Heart left ventricle (tissue), 16 donors: Measurements from ENCODE around the gene RFESD. TPM values are rescaled to one million over a fixed set of nuclear protein-coding genes. Genes with fewer than 3 reads are reported as not detected.
"Not testable (repeated sequence)": the region's sequence is repeated elsewhere in the genome, so short reads cannot be mapped to it uniquely, and the experiment has no call there.

Experiments used
- ATAC-seq, 4 donors: fragments of 200-7000 bp; cut with Tn5 transposase; one replicate each; pipeline ENCODE4 v1.9.1; 2020 to 2022; ENCODE audit warnings: moderate library complexity in 4 of 4, mild to moderate bottlenecking in 3 of 4, moderate number of reproducible peaks in 1 of 4
- DNase-seq, 5 donors: peaks; one replicate each; pipeline ENCODE4 v3.0.0-alpha.2; 2020
- H3K27ac ChIP-seq, 12 donors: fragments of 200-600 bp; sonication (generic) in 4 of 12; one replicate each; pipeline versions ENCODE4 v1.5.0 to v1.8.0; 2016 to 2022; ENCODE audit warnings: mild to moderate bottlenecking in 2 of 12
- H3K27me3 ChIP-seq, 9 donors: fragments of 200-600 bp; sonication (generic) in 2 of 9; one replicate each; pipeline versions ENCODE4 v1.5.1 to v1.8.0; 2016 to 2022; ENCODE audit warnings: mild to moderate bottlenecking in 3 of 9
- H3K36me3 ChIP-seq, 9 donors: fragments of 200-600 bp; sonication (generic) in 2 of 9; one replicate each; pipeline versions ENCODE4 v1.5.0 to v1.8.0; 2018 to 2022; ENCODE audit warnings: mild to moderate bottlenecking in 2 of 9
- H3K4me1 ChIP-seq, 12 donors: fragments of 200-600 bp; sonication (generic) in 4 of 12; one replicate each; pipeline versions ENCODE4 v1.5.0 to v1.8.0; 2016 to 2022; ENCODE audit warnings: mild to moderate bottlenecking in 3 of 12
- H3K4me3 ChIP-seq, 12 donors: fragments of 200-600 bp; sonication (generic) in 4 of 12; one replicate each; pipeline versions ENCODE4 v1.5.0 to v1.8.0; 2017 to 2022; ENCODE audit warnings: mild to moderate bottlenecking in 9 of 12, moderate library complexity in 4 of 12
- H3K9me3 ChIP-seq, 12 donors: fragments of 200-600 bp; sonication (generic) in 4 of 12; one replicate each; pipeline versions ENCODE4 v1.5.0 to v1.8.0; 2016 to 2022; ENCODE audit warnings: mild to moderate bottlenecking in 1 of 12
- POLR2A ChIP-seq, 2 donors: fragments of 450-650 bp; IDR thresholded peaks; one replicate each; pipeline ENCODE4 v1.6.1; 2017; ENCODE audit warnings: antibody characterized with exemption in 2 of 2, mild to moderate bottlenecking in 2 of 2, moderate library complexity in 2 of 2
- WGBS, 4 donors: extraction: QIAGEN DNeasy Blood & Tissue Kit in 2 of 4; methylation state at CpG; one replicate each; pipeline versions ENCODE4 v1.1.5 to v1.1.7; 2013 to 2018; 5-methylcytosine and 5-hydroxymethylcytosine counted together
- intact Hi-C, 10 donors: fragments of 100-400 bp; cut with DNase I; formaldehyde crosslinking; loops; one replicate each; pipeline versions ENCODE4 v1.11.1 to v1.14.2; 2022
- polyA plus RNA-seq, 2 donors: library from polyadenylated mRNA; stranded (reverse); fragments of 200-250 nt; gene quantifications; one replicate each; pipeline ENCODE4 v1.2.3, GENCODE V29; 2013
- total RNA-seq, 9 donors: library from RNA; depleted of rRNA in 2 of 9; stranded (reverse); fragments of >200 nt in 2 of 9; fragmentation: NEBNext Ultra II Directional in 3 of 9; extraction: Animal tissue kit (Norgen Biotek cat#: 25700) in 3 of 9; gene quantifications; one replicate each; pipeline versions ENCODE4 v1.1.0 to v1.2.4, GENCODE V29; 2016 to 2023
- TF ChIP-seq, protein P1 (sequence below), 12 donors: fragments of 200-600 bp; sonication (generic) in 4 of 12; IDR thresholded peaks; one replicate each; pipeline versions ENCODE4 v1.5.0 to v1.8.0; 2018 to 2022; ENCODE audit warnings: antibody characterized with exemption in 12 of 12, mild to moderate bottlenecking in 5 of 12
- donor health status: ischemic (EF 13 %, LVEDD 7.1; RV severe dilation, severe dysfunction).
- donor health status: healthy with polysubstance abuse.
- donor health status: DM: no; HTN: yes; CAD: no.
- donor health status: DM: no; HTN: no; CAD: no.
- donor health status: ischemic (EF 25% LVEDD 6.9; RV normal size, moderate dysfunction).
- donor health status: ischemic (EF 25% LVEDD 5.7; RV mildly dilated, moderate dysfunction).
- donor health status: healthy.
- donor health status: DM: yes; HTN: yes; CAD: no.
- donor health status: ischemic (EF 35%, LVEDD 5.7; RV mildly dilated, moderate dysfunction).
- donor health status: nonischemic (EF 11% LVEDD 7.7; RV severe dilation, severe dysfunction).
- donor health status: DM: yes; HTN: yes; CAD: no.
- donor health status: PGD.
- donor health status: ischemic (EF 29% LVEDD 5.4; RV normal size, mild dysfunction).
- donor health status: nonischemic (EF 23%, LVEDD 6.1; RV moderate dilation, normal function).

Gene RFESD
- total and polyA plus RNA-seq, 11 donors: 1.3 to 5.0 (median 3.5) TPM

GRCh38 chr5:95704150-95704549, 57.6 kb downstream of the RFESD start:
- WGBS, 4 donors: 41 to 57% (median 47%) methylated on average over 1 of the region's 1 CpG

GRCh38 chr5:95706196-95706595, 59.6 kb downstream of the RFESD start:
- ATAC-seq, H3K4me3 ChIP-seq, intact Hi-C loops, H3K9me3 ChIP-seq, H3K36me3 ChIP-seq, H3K27me3 ChIP-seq, H3K27ac ChIP-seq, DNase-seq: not testable (repeated sequence)
- 82 to 89% (median 85%) methylated on average over 4 to 5 of the region's 5 CpGs for WGBS, 4 donors
- peaks cover 0 to 12% (median 4%) of the 10 kb centered on the region in 12 donors for H3K4me1 ChIP-seq

More at GRCh38 chr5:95704150-95704549, 57.6 kb downstream of the RFESD start:
- Histone ChIP-seq H3K36me3 (no peaks in the 10 kb centered on the region), H3K27me3 (no peaks in the 10 kb centered on the region), H3K9me3 (no peaks in the 10 kb centered on the region), H3K27ac (no peak overlapping the region), H3K4me3 (no peak overlapping the region), H3K4me1 (no peaks in the 10 kb centered on the region)
- intact Hi-C loops: no loop called here
- TF ChIP-seq POLR2A (IDR thresholded peaks at IDR 0.05): no peak
- TF ChIP-seq, protein P1, sequence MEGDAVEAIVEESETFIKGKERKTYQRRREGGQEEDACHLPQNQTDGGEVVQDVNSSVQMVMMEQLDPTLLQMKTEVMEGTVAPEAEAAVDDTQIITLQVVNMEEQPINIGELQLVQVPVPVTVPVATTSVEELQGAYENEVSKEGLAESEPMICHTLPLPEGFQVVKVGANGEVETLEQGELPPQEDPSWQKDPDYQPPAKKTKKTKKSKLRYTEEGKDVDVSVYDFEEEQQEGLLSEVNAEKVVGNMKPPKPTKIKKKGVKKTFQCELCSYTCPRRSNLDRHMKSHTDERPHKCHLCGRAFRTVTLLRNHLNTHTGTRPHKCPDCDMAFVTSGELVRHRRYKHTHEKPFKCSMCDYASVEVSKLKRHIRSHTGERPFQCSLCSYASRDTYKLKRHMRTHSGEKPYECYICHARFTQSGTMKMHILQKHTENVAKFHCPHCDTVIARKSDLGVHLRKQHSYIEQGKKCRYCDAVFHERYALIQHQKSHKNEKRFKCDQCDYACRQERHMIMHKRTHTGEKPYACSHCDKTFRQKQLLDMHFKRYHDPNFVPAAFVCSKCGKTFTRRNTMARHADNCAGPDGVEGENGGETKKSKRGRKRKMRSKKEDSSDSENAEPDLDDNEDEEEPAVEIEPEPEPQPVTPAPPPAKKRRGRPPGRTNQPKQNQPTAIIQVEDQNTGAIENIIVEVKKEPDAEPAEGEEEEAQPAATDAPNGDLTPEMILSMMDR (IDR thresholded peaks at IDR 0.05): no peak
- ATAC-seq: no peak
- DNase-seq: no peak

GRCh38 chr5:95707055-95707454, 60.5 kb downstream of the RFESD start:
- intact Hi-C loops: no loop called here
- Histone ChIP-seq H3K27me3 (no peaks in the 10 kb centered on the region), H3K4me1 (peaks cover 0 to 15% (median 4%) of the 10 kb centered on the region in 12 donors), H3K36me3 (no peaks in the 10 kb centered on the region), H3K9me3 (no peaks in the 10 kb centered on the region), H3K4me3 (no peak overlapping the region), H3K27ac (no peak overlapping the region)
- TF ChIP-seq, protein P1 (IDR thresholded peaks at IDR 0.05): no peak
- TF ChIP-seq POLR2A (IDR thresholded peaks at IDR 0.05): no peak
- DNase-seq (no peak), ATAC-seq (no peak)
- 78 to 84% (median 82%) methylated on average over 9 of the region's 9 CpGs for WGBS, 4 donors

Other genes with a start within 250 kb of the RFESD start
- 10 to 100 TPM; 40.3 to 80.2 (median 68.9) TPM for gene SKIC3, start 91.8 kb upstream of the RFESD start, total RNA-seq
- 10 to 100 TPM; 12.9 to 27.9 TPM for gene SKIC3, start 91.8 kb upstream of the RFESD start, polyA plus RNA-seq
- gene ARSK, start 91.7 kb upstream of the RFESD start, total RNA-seq: 1 to 10 TPM; 2.3 to 5.7 (median 3.5) TPM
- gene ARSK, start 91.7 kb upstream of the RFESD start, polyA plus RNA-seq: 1 to 10 TPM; 1.8 to 4.4 TPM
- gene GPR150, start 26.7 kb upstream of the RFESD start, total RNA-seq: under 1 TPM in 3 of 9 donors, not detected in 6; 0.13 to 0.25 (median 0.17) TPM
- under 1 TPM; 0.04 to 0.11 TPM for gene GPR150, start 26.7 kb upstream of the RFESD start, polyA plus RNA-seq
- under 1 TPM in 2 of 9 donors, not detected in 7; 0.79 to 0.99 TPM for gene SPATA9, start 36.2 kb downstream of the RFESD start, total RNA-seq
- under 1 TPM; 0.17 to 0.27 TPM for gene SPATA9, start 36.2 kb downstream of the RFESD start, polyA plus RNA-seq
- 100 to 1,000 TPM in 2 of 9 donors, 10 to 100 TPM in 7; 62.9 to 116 (median 86.7) TPM for gene RHOBTB3, start 84.6 kb downstream of the RFESD start, total RNA-seq
- 10 to 100 TPM; 24.3 to 30.2 TPM for gene RHOBTB3, start 84.6 kb downstream of the RFESD start, polyA plus RNA-seq
- gene GLRX, start 175.9 kb downstream of the RFESD start, total RNA-seq: 100 to 1,000 TPM in 6 of 9 donors, 10 to 100 TPM in 3; 69.7 to 293 (median 114) TPM
- 100 to 1,000 TPM; 126 to 143 TPM for gene GLRX, start 175.9 kb downstream of the RFESD start, polyA plus RNA-seq